ENCODE measurements around the gene TMC5.

TMC5 gene

GRCh38 chr16:19502395-19503131 is 84.9 kb downstream of the TMC5 start:
- peak; percentile 81 for TF ChIP-seq CTCF (IDR thresholded peaks at IDR 0.05; ENCODE audit: low read depth, low read length, missing control alignments)
- DNase-seq (ENCODE audit: extremely low read depth, low read depth): peak; percentile 69
- H3K4me3 ChIP-seq (replicated peaks; ENCODE audit: low read depth, low read length): no peak overlapping the region

GRCh38 chr16:19503461-19504075 is 85.9 kb downstream of the TMC5 start:
- no peak for DNase-seq (ENCODE audit: extremely low read depth, low read depth)
- TF ChIP-seq CTCF (IDR thresholded peaks at IDR 0.05; ENCODE audit: low read depth, low read length, missing control alignments): no peak
- no peak overlapping the region for H3K4me3 ChIP-seq (replicated peaks; ENCODE audit: low read depth, low read length)

- no peak overlapping the region for H3K4me3 ChIP-seq (replicated peaks; ENCODE audit: low read depth, low read length)
- no peak for TF ChIP-seq CTCF (IDR thresholded peaks at IDR 0.05; ENCODE audit: low read depth, low read length, missing control alignments)
- DNase-seq (ENCODE audit: extremely low read depth, low read depth): no peak
These were observed 88.1 kb downstream of the TMC5 start for GRCh38 chr16:19505600-19506303.

- H3K4me3 ChIP-seq (replicated peaks; ENCODE audit: low read depth, low read length): no peak overlapping the region
- no peak for TF ChIP-seq CTCF (IDR thresholded peaks at IDR 0.05; ENCODE audit: low read depth, low read length, missing control alignments)
- no peak for DNase-seq (ENCODE audit: extremely low read depth, low read depth)
These were observed 89.3 kb downstream of the TMC5 start for GRCh38 chr16:19506965-19507364.

- no peak for TF ChIP-seq CTCF (IDR thresholded peaks at IDR 0.05; ENCODE audit: low read depth, low read length, missing control alignments)
- no peak for DNase-seq (ENCODE audit: extremely low read depth, low read depth)
- no peak overlapping the region for H3K4me3 ChIP-seq (replicated peaks; ENCODE audit: low read depth, low read length)
These were observed 90.2 kb downstream of the TMC5 start for GRCh38 chr16:19507867-19508266.

GRCh38 chr16:19512297-19512696 is 94.6 kb downstream of the TMC5 start:
- no peak overlapping the region for H3K4me3 ChIP-seq (replicated peaks; ENCODE audit: low read depth, low read length)
- no peak for DNase-seq (ENCODE audit: extremely low read depth, low read depth)
- no peak for TF ChIP-seq CTCF (IDR thresholded peaks at IDR 0.05; ENCODE audit: low read depth, low read length, missing control alignments)
